T-helper 1 cell treated with Interleukin-12 subunit alpha and Interleukin-12 subunit beta and Interleukin-4 antibody, amounts not matched to agents 30 μg/mL and 1 μg/mL, for 36 hours (primary cell): ENCODE results near the gene MAGI3.

ENCODE experiments used
- H3K27ac Mint-ChIP-seq: one replicate; pipeline ENCODE4 v1.8.0; 2021; ENCODE audit warnings: mild to moderate bottlenecking, mixed read lengths
- H3K27me3 Mint-ChIP-seq: one replicate; pipeline ENCODE4 v1.8.0; 2021; ENCODE audit warnings: low read depth, mixed read lengths
- H3K36me3 Mint-ChIP-seq: one replicate; pipeline ENCODE4 v1.8.0; 2021; ENCODE audit warnings: low read depth, mixed read lengths
- H3K4me1 Mint-ChIP-seq: one replicate; pipeline ENCODE4 v1.8.0; 2021; ENCODE audit warnings: low read depth, mixed read lengths
- H3K4me3 Mint-ChIP-seq: one replicate; pipeline ENCODE4 v1.8.0; 2021; ENCODE audit warnings: mild to moderate bottlenecking, moderate library complexity, mixed read lengths
- H3K9me3 Mint-ChIP-seq: one replicate; pipeline ENCODE4 v1.8.0; 2021; ENCODE audit warnings: mixed read lengths

The MAGI3 gene

DNA sequence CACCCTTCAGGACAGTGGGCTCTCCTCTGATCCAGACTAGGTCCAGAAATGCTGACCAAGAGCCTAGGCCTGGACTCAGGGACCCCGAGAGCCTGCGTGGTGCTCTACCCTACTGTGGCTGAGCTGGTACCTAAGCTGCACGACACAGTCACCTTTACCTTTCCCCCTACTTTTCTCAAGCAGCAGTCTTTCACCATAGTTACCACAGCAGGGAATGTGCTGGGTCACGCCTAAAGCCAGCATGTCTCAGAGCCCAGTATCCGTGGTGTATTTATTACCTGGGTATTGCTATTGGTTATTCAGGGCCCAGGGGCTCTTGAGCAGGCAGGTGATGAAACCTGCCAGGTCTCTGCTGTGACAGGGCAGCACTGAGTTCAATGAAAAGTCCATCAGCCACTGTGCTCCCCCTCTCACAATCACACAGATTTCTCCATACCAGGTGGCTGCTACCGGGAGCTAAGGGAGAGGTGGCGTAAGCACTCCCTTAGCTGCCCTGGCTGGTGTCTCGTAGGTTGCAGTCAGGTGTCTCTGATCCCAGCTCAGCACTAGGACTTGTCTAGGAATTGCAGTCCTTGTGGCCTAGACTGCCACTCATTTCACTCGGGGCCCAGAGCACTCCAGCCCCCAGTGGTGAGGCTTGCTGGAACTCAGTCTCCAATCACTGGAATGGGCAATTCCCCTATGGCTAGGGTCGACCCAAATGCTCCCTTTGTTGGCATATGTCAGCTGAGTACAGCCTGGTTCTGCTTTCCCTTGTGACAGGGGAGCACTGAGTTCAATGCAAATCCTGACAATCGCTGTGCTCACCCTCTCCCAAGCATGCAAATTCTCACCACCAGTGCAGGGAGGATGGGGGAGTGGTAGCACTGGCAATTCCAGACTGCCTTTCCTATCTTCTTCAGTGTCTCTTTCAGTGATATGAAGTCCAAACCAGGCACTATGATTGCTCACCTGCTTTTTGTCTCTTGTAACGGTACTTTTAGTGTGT is 240.3 kb downstream of the MAGI3 start:
- Mint-ChIP-seq H3K36me3 (no peaks in the 10 kb centered on the region), H3K4me3 (no peak overlapping the region), H3K4me1 (no peaks in the 10 kb centered on the region), H3K27ac (no peak overlapping the region), H3K9me3 (peaks cover 30% of the 10 kb centered on the region), H3K27me3 (peaks cover 5% of the 10 kb centered on the region)

DNA sequence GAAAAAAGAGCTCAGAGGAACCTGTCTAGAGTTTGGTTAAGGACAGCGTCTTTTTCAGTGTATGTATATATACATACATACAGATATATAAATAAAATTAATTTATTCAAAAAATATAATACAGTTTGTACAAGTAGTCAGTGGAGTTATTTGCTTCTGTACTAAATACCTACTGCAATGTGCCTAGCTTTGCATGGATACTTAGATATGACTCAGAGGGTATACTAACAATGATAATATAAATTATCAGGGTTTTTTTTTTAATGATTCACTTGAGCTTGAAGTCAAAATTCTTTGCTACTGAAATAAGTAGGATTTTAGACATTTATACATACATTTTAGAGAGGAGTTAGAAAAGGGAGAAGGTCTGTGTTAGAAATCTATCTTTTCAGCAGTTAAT is 251.1 kb downstream of the MAGI3 start:
- H3K36me3 Mint-ChIP-seq = no peaks in the 10 kb centered on the region
- H3K27me3 Mint-ChIP-seq = no peaks in the 10 kb centered on the region
- no peaks in the 10 kb centered on the region for H3K4me1 Mint-ChIP-seq
- H3K9me3 Mint-ChIP-seq = no peaks in the 10 kb centered on the region
- no peak overlapping the region for H3K27ac Mint-ChIP-seq
- H3K4me3 Mint-ChIP-seq = no peak overlapping the region

DNA sequence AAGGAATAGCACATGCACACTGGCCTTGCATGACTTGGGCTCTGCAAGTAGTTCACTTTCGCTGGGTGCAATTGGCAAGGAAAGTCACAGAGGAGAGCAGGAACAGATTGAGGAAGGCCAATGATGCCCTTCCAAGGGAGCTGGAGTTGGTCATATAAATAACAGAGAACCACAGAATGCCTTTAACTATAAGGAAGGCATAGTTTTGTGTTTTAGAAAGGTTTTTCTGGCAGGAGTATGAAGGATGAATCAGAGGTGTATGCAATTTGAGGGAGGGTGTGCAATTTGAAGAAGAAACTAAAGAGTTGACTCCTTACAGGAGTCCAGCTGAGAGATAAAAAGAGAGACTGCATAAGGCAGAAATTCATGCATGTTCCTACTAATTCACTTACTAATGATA is 256.8 kb downstream of the MAGI3 start:
- Mint-ChIP-seq H3K9me3 (no peaks in the 10 kb centered on the region), H3K27me3 (no peaks in the 10 kb centered on the region), H3K4me1 (no peaks in the 10 kb centered on the region), H3K27ac (no peak overlapping the region), H3K4me3 (no peak overlapping the region), H3K36me3 (no peaks in the 10 kb centered on the region)

DNA sequence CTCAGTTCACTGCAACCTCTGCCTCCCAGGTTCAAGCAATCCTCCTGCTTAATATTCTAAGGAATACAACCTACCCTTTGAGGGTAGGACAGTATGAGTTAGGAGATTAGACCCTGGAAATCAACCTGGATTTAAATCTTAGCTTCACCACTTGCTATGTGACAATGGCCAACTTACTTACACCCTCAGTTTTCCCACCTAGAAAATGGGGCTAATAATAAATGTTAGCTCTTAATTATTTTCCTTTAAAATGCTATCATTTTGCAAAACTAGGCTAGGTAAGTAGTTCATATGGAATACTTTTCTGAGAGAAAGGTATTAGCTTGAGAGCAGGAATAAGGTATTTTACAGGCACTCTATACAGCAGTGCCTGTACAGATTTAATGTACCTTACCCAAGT is 258.2 kb downstream of the MAGI3 start:
- Mint-ChIP-seq H3K4me1 (no peaks in the 10 kb centered on the region), H3K36me3 (no peaks in the 10 kb centered on the region), H3K27ac (no peak overlapping the region), H3K27me3 (no peaks in the 10 kb centered on the region), H3K9me3 (no peaks in the 10 kb centered on the region), H3K4me3 (no peak overlapping the region)

DNA sequence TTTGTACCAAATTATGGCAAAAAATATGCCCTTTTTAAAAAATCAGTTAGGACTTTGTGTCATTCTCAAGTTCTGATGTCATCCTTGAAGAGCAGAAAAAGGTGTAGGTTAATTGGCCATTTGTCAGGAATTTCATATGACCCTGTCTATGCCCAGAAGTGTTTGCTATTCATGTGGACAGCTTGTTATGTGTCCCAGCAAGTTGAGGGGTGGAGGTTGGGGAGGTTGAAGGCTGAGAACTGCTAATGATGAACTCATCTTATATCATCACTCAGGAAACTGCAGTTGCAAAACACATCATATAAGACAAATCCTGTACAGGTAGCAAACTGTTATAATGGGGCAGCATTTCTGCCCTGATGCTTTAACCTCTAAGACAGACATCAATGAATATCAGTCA is 262.5 kb downstream of the MAGI3 start:
- H3K27me3 Mint-ChIP-seq = no peaks in the 10 kb centered on the region

DNA sequence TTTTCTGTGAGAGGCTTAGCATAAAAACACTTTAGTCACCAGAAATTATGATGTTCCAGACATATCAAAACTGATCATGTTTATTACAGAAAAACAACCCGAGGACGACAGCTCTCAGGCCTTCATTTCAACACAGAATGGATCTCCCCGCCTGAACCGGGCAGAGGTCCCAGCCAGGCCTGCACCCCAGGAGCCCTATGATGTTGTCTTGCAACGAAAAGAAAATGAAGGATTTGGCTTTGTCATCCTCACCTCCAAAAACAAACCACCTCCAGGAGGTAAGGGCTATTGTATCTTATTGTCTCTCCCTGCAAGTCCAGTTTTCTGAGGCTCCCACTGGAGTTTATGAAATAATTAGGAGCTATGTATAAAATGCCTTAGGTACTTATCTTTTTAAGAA is 263.4 kb downstream of the MAGI3 start:
- no peak overlapping the region for H3K4me3 Mint-ChIP-seq
- no peaks in the 10 kb centered on the region for H3K36me3 Mint-ChIP-seq
- H3K9me3 Mint-ChIP-seq = no peaks in the 10 kb centered on the region
- no peaks in the 10 kb centered on the region for H3K27me3 Mint-ChIP-seq
- no peak overlapping the region for H3K27ac Mint-ChIP-seq
- no peaks in the 10 kb centered on the region for H3K4me1 Mint-ChIP-seq

More for the DNA sequence above, 262.5 kb downstream of the MAGI3 start:
- Mint-ChIP-seq H3K36me3 (no peaks in the 10 kb centered on the region), H3K4me1 (no peaks in the 10 kb centered on the region), H3K27ac (no peak overlapping the region), H3K9me3 (no peaks in the 10 kb centered on the region), H3K4me3 (no peak overlapping the region)

DNA sequence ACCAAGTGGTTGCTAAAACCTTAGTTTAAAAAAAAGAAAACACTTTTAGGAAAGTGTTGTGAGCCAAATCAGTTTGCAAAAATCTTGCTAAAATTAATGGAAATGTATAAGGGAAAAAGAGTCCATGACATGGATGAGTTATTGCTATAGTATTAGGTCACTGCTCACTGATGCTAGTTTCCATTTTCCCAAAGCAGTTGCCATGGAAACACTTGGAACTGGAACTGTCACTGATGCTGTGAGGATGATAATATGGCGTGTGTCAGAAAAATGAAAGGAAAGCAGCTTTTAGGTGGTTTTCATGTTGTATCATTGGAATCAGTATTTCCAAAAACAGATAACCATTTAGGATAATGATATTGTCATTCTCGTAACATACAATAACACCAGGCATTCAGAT is 264.6 kb downstream of the MAGI3 start:
- Mint-ChIP-seq H3K27ac (no peak overlapping the region), H3K36me3 (no peaks in the 10 kb centered on the region), H3K27me3 (no peaks in the 10 kb centered on the region), H3K9me3 (no peaks in the 10 kb centered on the region), H3K4me3 (no peak overlapping the region), H3K4me1 (no peaks in the 10 kb centered on the region)

DNA sequence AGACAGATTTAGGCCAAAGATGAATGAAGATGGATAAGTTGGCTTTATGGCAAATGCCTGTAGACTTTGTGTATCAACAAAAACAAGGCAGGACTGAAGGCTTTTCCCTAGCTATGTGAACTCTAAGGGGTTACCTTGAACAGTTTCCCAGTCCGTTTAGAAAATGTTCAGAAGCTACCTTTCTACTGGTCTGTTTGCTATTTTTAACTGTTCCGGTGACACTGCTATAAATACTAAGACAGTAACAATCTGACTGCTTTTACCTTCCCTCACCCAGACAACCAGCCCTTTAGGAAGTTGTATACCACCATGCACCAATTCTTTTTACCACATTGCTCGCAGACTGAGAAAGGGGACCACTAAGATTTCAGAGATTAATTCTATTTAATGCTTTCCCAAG is 266.8 kb downstream of the MAGI3 start:
- no peaks in the 10 kb centered on the region for H3K4me1 Mint-ChIP-seq
- no peaks in the 10 kb centered on the region for H3K9me3 Mint-ChIP-seq
- H3K36me3 Mint-ChIP-seq = no peaks in the 10 kb centered on the region
- no peaks in the 10 kb centered on the region for H3K27me3 Mint-ChIP-seq
- H3K27ac Mint-ChIP-seq = no peak overlapping the region
- H3K4me3 Mint-ChIP-seq = no peak overlapping the region

DNA sequence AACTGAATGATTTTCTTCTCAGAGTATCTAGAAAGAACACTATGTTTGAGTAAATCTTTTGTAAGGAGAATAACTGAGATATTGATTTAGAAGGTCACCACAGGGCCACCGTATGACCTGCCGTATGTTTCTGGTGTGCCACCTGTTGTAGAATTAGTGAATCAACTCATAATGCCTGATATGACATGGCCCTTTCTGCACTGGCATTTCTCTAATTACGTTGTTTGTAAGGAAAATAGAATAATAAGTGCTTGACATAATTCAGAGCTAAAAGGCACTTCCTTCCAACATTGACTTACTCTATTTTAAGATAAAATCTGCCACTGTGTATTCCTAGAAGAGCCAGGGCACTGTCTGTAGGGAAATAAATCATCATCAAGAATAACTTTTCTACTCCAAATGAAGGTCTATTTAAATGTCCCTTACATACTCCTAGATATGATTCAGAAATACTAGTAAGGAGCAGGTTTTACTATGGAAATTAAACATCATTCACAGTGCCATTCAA is 267.3 kb downstream of the MAGI3 start:
- no peak overlapping the region for H3K27ac Mint-ChIP-seq
- no peaks in the 10 kb centered on the region for H3K36me3 Mint-ChIP-seq
- no peaks in the 10 kb centered on the region for H3K9me3 Mint-ChIP-seq
- no peak overlapping the region for H3K4me3 Mint-ChIP-seq
- no peaks in the 10 kb centered on the region for H3K4me1 Mint-ChIP-seq
- no peaks in the 10 kb centered on the region for H3K27me3 Mint-ChIP-seq

DNA sequence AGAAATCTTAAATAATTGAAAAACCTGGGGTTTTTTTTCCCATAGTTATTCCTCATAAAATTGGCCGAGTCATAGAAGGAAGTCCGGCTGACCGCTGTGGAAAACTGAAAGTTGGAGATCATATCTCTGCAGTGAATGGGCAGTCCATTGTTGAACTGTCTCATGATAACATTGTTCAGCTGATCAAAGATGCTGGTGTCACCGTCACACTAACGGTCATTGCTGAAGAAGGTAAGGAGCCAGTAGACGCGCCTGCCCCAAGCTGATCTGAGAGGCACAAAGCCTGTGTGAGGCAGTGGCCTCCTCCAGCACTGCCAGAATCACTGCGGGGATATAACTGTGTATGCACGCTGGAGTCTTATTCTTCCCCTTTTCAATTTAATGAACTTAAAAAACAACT is 268.7 kb downstream of the MAGI3 start:
- Mint-ChIP-seq H3K27me3 (no peaks in the 10 kb centered on the region), H3K9me3 (no peaks in the 10 kb centered on the region), H3K36me3 (no peaks in the 10 kb centered on the region), H3K4me3 (no peak overlapping the region), H3K4me1 (no peaks in the 10 kb centered on the region), H3K27ac (no peak overlapping the region)

DNA sequence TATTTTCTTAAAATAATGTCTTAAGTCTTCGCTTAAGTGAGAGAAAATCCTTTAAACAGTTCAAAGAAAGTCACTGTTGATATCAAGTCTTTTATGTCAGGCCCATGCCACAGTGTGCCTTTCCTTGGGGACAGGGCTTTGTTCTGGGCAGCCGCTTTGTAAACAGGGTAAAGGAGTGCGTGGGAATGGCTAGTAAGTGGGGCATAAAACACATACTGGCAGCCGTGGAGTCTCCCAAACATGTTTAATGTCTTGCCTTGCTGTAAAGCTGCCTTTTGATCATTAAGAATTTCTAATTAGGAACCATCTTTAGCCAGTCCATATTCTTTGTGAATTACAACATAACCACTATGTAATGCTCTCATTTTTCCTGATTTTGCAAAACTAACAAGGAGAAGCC is 269.2 kb downstream of the MAGI3 start:
- Mint-ChIP-seq H3K9me3 (no peaks in the 10 kb centered on the region), H3K27ac (no peak overlapping the region), H3K27me3 (no peaks in the 10 kb centered on the region), H3K4me3 (no peak overlapping the region), H3K4me1 (no peaks in the 10 kb centered on the region), H3K36me3 (no peaks in the 10 kb centered on the region)

DNA sequence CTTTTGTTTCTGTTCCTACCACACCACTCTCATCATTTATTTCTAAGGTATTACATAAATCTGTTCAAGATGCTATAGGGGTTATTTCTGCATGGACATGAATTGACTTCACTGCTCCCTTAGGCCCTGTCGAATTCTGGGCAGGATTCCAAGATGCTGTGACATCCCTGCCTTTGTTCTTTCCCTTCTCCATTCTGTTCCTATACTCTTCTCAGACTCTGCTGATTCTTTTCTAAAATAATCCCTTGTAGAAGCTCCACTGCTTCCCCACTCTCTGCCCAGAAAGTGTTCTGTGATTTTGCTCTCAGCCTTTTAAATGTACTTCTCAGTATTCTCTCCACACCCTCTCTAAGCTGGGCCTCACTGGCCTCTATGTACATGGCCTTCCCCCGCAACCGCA is 269.8 kb downstream of the MAGI3 start:
- Mint-ChIP-seq H3K4me1 (no peaks in the 10 kb centered on the region), H3K27me3 (no peaks in the 10 kb centered on the region), H3K36me3 (no peaks in the 10 kb centered on the region), H3K9me3 (no peaks in the 10 kb centered on the region), H3K4me3 (no peak overlapping the region), H3K27ac (no peak overlapping the region)

DNA sequence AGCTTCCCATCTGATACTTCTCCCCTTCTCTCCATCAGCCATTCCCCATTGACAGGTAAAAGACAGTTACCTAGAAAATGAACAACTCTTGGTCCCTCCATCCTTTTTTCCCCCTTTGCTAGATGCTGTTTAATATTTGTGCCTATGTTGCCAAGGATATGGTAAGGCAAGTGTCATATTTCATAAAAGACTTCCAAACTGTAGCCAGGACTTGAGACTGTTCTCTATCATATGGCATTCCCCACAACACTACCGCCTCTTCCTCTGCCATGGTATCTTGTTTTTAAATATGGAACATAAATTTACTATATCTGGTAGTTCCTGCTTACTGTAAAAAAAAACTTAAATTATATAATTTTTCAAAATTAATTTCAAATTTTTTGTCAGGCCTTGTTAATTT is 271.8 kb downstream of the MAGI3 start:
- Mint-ChIP-seq H3K4me3 (no peak overlapping the region), H3K27ac (no peak overlapping the region), H3K27me3 (no peaks in the 10 kb centered on the region), H3K9me3 (no peaks in the 10 kb centered on the region), H3K4me1 (no peaks in the 10 kb centered on the region), H3K36me3 (no peaks in the 10 kb centered on the region)

DNA sequence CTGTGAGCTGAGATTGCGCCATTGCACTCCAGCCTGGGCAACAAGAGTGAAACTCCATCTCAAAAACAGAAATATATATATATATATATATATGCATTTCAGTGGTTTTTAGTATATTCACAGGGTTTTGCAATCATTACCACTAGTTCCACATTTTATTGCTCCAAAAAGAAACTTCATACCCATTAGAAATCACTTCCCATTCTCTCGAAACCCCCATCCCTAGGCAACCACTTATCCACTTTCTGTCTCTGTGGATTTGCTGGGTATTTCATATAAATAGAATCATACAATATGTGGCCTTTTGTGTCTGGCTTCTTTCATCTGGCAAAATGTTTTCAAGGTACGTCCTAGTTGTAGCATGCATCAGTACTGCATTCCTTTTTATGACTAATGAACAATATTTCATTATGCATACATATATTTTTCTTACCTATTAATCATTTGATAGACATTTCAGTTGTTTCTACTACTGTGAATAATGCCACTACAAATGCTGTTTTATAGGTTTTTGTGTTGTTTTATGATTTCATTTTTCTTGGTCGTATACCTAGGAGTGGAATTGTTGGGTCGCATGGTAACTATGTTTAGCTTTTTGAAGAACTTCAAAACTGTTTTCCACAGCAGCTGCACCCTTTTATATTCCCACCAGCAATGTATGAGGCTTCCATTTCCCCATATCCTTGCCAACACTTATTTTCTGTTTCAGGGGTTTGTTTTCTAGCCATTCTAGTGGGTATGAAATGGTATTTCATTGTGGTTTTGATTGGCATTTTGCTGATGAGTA is 273.0 kb downstream of the MAGI3 start:
- H3K4me3 Mint-ChIP-seq = no peak overlapping the region
- H3K36me3 Mint-ChIP-seq = no peaks in the 10 kb centered on the region
- H3K27ac Mint-ChIP-seq = no peak overlapping the region
- H3K4me1 Mint-ChIP-seq = no peaks in the 10 kb centered on the region
- H3K27me3 Mint-ChIP-seq = no peaks in the 10 kb centered on the region
- no peaks in the 10 kb centered on the region for H3K9me3 Mint-ChIP-seq

DNA sequence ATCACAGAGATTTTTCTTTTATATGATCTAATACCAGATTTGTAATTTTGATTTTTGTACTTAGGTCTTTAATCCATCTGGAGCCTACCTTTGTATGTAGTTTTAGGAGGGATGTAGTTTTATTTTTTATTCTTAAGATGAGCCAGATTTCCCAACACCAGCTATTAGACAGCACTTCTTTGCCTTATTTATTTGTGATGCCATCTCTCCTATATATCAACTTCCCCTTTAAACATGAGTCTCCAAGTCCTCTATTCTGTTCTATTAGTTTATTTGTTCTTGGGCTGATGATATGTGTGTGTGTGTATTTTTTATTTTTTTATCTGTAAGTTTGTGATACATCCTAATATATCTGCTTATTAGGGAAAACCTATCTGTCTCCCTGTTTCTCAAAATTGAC is 274.8 kb downstream of the MAGI3 start:
- no peaks in the 10 kb centered on the region for H3K9me3 Mint-ChIP-seq
- no peaks in the 10 kb centered on the region for H3K27me3 Mint-ChIP-seq

More for the DNA sequence above, 274.8 kb downstream of the MAGI3 start:
- no peak overlapping the region for H3K4me3 Mint-ChIP-seq
- H3K27ac Mint-ChIP-seq = no peak overlapping the region
- no peaks in the 10 kb centered on the region for H3K4me1 Mint-ChIP-seq
- no peaks in the 10 kb centered on the region for H3K36me3 Mint-ChIP-seq
